Jurkat, Clone E6-1 (cell line): ENCODE data around the gene DACH1.

Experiments
- DNase-seq: peaks from one replicate; pipeline ENCODE4 v3.0.0-alpha.2; 2011; ENCODE audit warnings: low read depth, low spot score
- H3K4me3 ChIP-seq: 2 replicates; pipeline ENCODE4 v1.5.1; 2011; ENCODE audit warnings: mild to moderate bottlenecking, low read length, control low read depth, moderate library complexity

The DACH1 gene

GRCh38 chr13:71394176-71394575, 472.8 kb downstream of the DACH1 start:
- no peak for DNase-seq
- no peak overlapping the region for H3K4me3 ChIP-seq
